HTERT RPE-1 (cell line): ENCODE data around the gene PDCD6IP.
"Not testable (repeated sequence)": the region's sequence is repeated elsewhere in the genome, so short reads cannot be mapped to it uniquely, and the experiment has no call there.

Experiments
- in situ Hi-C: fragments of 300-500 bp; cut with MboI; formaldehyde crosslinking; loops from 4 replicates; pipeline ENCODE4 v1.14.3; 2020; ENCODE audit warnings: low sequenced_read_pairs

PDCD6IP gene

DNA sequence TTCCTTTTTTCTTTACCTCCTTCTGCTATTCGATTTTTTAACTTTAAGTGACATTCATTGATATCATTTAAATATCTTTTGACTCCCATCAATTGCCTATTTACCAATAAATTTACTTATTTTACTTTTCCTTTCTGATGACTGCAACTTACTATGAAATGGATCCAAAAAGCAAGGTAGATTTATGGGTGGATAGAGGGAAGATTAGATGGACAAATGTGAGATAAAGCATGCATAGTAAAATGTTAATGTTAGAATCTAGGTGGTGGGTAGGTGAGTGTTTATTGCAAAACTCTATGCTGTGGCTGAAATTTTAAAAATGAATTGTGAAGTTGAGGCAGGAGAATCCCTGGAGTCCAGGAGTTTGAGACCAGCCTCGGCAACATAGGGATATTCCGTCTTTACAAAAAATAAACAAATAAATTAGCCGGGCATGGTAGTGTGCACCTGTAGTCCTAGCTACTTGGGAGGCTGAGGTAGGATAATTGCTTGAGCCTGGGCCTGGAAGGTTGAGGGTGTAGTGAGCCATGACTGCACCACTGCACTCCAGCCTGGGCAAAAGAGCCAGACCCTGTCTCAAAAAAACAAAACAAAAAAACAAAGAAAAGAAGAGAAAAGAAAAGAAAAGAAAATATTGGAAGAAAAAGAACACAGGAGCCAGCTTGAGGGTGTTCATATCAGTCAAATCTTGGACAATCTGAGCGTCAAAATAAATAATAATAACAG is 6.1 kb upstream of the PDCD6IP start:
- in situ Hi-C loops: no loop called here

GRCh38 chr3:33795131-33795530 is 3.3 kb upstream of the PDCD6IP start:
- in situ Hi-C loops: no loop called here

DNA sequence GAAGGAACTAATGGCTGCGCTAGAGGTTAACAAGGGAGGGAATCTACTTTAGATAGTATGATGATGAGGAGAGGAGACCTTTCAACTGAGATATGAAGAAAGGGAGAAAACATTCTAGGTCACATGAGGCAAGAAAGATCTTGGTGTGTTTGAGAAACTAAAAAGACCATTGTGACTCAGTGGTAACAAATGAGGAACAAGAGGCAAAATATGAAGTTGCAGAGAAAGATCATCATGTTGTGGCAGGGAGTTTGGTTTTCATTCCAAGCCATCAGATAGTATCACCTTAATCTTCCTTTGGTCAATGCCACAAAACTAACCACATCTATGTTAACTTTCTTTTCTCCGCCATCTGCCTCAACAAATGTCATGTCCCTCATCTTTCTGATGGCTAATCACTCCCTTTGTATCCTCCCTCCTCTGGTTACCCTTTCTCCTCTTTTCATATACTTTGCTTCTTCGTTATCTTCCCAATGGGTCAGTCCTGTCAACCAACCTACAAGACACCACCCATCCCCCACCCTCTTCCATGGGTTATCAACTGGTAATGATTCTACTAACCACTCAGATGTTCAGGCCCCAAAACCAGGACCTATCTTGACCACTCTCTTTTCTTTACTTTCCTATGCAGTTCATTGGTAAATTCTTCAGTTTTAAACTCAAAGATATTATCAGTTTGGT is 2.4 kb upstream of the PDCD6IP start:
- in situ Hi-C loops: no loop called here

- in situ Hi-C loops: no loop called here
Measured at GRCh38 chr3:33798113-33798417, 365 bp upstream of the PDCD6IP start.

DNA sequence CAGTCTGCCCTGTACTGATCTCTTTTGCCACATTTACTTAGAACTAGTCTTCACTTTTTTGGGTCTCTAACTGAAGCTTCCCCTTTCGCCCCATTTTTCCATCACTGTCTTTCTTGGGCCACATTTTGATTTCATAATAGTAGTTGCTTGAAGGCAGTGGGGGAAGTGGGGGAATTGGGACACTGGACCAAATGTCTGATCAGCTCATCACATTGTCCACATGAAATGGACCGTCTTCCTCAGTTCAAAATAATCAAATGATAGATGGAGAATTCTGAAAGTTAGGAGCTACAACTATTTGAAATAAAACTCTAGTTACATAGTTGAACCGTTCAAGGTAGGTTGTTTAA is 747 bp downstream of the PDCD6IP start:
- in situ Hi-C loops: no loop called here

DNA sequence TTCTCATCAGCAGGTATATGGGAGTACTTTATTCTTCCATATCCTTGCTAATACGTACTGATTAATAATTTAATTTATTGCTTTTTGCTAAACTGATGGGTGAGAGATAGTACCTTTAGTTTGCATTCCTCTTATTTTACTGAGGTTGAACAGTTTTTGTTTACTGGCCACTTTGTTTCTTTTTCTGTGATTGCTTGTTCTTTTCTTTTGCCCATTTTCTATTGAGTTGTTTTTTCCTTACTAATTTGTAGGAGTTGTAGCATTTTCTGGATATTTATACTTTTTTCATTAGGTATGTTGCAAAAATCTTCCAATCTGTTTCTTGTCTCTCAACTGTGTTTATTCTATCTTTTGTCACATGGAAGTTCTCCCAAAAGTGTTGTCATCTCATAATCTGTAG is 4.8 kb downstream of the PDCD6IP start:
- in situ Hi-C loops: no loop called here

DNA sequence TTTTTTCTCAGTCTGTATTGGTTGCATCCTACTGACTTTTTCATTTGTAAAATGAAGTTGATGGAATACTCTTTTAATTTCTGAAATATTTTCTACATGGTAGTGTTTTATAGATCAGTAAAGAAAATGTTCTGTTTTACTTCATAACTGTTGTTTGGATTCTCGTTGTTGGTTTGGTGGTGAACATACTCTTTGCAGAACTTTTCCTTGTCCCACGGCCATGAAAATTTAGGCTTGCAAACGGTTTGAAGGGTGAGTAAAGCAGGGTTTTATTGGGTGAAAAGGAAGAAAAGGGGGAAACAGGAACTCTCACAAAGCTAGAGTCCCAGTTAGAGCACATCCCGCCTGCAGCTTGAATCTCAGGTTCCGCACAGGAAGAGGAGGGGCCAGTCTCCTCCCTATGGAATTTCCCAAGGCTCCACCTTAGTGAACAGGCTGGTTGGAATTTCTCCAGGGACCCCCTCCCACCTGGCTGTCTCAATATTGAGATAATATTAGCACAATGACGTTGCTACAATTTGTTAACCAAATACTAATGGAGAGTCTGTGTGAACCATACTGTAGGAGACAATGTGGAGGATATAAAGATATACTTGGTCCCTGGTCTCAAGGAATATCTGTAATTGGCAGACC is 5.6 kb downstream of the PDCD6IP start:
- in situ Hi-C loops: no loop called here

DNA sequence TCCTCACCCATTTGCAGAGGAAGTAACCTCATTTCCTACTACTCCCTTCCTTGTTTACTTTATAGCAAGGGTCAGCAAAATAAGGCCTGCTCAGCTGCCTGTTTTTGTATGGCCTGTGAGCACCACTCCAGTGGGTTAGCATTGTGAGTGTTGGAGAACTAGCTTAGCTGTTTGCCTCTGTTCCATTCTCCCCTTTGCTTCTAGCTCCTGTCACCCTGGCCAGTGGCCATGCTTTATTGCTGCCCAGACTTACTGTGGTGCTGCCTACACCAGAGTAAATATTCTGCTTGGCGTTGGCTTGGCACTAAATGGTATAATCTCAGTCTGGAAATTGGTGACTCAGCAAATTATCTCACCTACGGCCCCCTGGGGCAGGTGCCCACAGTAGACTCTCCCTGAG is 8.8 kb downstream of the PDCD6IP start:
- in situ Hi-C loops: no loop called here

GRCh38 chr3:33808559-33808958 is 10.1 kb downstream of the PDCD6IP start:
- in situ Hi-C loops: no loop called here

- in situ Hi-C loops: no loop called here
Measured at GRCh38 chr3:33810545-33810944, 12.1 kb downstream of the PDCD6IP start.

GRCh38 chr3:33821989-33822388 is 23.6 kb downstream of the PDCD6IP start:
- in situ Hi-C loops: no loop called here

DNA sequence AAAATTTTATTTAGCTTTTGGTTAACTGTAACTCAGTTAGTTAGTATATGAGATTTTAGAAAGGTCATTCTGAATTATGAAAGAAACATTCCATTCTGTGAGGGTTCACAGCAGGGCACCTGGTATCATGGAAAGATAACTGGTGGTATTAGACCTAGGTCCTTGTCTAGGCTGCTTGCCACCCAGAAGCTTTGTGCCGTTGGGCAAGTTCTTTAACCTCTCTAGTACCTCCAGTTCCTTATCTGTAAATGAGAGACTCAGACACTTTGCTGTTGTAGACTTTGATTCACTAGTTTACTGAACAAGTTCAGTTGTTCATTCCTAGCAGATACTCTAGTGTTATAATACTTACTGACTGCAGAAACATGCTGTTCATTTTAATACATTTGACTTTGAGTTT is 25.4 kb downstream of the PDCD6IP start:
- in situ Hi-C loops: no loop called here

GRCh38 chr3:33825111-33825510 is 26.7 kb downstream of the PDCD6IP start:
- in situ Hi-C loops: no loop called here

GRCh38 chr3:33826206-33826605 is 27.8 kb downstream of the PDCD6IP start:
- in situ Hi-C loops: no loop called here

GRCh38 chr3:33826688-33827087 is 28.3 kb downstream of the PDCD6IP start:
- in situ Hi-C loops: no loop called here

- in situ Hi-C loops: no loop called here
Measured at GRCh38 chr3:33829720-33830119, 31.3 kb downstream of the PDCD6IP start.

- in situ Hi-C loops: no loop called here
Measured at GRCh38 chr3:33831053-33831452, 32.6 kb downstream of the PDCD6IP start.

GRCh38 chr3:33833408-33834095 is 35.1 kb downstream of the PDCD6IP start:
- in situ Hi-C loops: no loop called here

DNA sequence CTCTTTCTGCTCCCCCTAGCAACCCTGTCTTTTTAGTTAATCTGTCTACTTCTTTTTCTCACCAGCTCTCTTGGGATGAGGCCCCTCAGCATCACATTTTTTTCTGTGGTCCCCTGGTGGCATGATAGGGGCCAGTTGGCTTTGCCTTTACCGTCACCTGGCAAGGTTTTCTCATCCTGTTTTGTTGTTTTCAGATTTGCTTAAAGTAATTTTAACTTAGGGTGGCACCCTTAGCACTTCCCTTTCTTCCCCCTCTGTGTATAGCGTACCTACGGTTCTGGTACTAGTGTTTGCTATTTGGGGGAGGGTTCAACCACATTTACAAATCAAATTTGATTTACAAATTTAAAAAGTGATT is 35.6 kb downstream of the PDCD6IP start:
- in situ Hi-C loops: no loop called here

DNA sequence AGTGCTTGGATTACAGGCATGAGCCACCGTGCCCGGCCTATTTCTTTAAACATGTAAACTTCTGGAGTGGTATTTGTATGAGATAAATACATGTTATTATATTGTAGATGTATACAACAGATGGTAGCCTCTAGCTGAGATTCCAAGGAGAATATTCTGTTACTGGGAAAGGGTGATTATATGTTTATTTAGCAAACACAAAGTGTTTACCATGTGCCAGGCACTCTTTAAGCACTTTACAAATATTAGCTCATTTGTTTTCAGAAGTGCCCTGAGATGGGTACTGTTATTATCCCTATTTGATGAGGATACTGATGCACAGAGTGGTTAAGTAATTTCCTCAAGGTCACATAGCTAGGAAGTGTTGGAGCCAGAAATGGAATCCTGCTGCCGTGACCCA is 38.8 kb downstream of the PDCD6IP start:
- in situ Hi-C loops: not testable (repeated sequence)

DNA sequence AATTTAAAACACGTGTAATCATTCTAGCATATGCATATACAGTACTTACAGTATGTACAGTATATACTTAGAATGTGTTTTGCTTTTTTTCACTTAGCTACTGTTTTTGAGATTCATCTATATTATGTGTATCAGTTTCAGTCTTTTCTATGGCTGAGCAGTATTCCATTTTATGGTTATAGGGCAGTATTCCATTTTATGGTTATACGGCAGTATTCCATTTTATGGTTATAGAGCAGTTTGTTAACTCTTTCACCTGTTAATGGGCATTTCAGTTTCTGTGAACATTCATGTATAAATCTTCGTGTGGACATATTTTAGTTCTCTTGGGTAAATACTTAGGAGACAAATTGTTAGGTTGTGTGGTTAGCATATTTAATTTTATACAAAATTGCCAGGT is 40.9 kb downstream of the PDCD6IP start:
- in situ Hi-C loops: no loop called here

GRCh38 chr3:33840179-33840578 is 41.7 kb downstream of the PDCD6IP start:
- in situ Hi-C loops: no loop called here
